GM06990 (cell line): ENCODE measurements around the gene PRR23E.

Experiments
- DNase-seq: peaks from one replicate; pipeline ENCODE4 v3.0.0-alpha.2; 2011; ENCODE audit not compliant: insufficient read length; ENCODE audit errors: extremely low read depth
- H3K27me3 ChIP-seq: replicated peaks from 2 replicates; pipeline ENCODE4 v1.6.0; 2011; ENCODE audit warnings: low read length; ENCODE audit not compliant: control insufficient read depth, insufficient read depth
- H3K36me3 ChIP-seq: 2 replicates; pipeline ENCODE4 v1.5.1; 2011; ENCODE audit warnings: low read length; ENCODE audit not compliant: control insufficient read depth, insufficient read depth
- H3K4me3 ChIP-seq: replicated peaks from 2 replicates; pipeline ENCODE4 v1.5.1; 2011; ENCODE audit warnings: low read depth, mild to moderate bottlenecking, control low read depth, low read length
- TF ChIP-seq, protein P1 (sequence below): IDR thresholded peaks from 2 replicates; pipeline ENCODE4 v1.5.1; 2011; ENCODE audit warnings: low read length, control low read depth, mild to moderate bottlenecking, inconsistent platforms; ENCODE audit not compliant: insufficient read depth, poor library complexity, severe bottlenecking

PRR23E gene

DNA sequence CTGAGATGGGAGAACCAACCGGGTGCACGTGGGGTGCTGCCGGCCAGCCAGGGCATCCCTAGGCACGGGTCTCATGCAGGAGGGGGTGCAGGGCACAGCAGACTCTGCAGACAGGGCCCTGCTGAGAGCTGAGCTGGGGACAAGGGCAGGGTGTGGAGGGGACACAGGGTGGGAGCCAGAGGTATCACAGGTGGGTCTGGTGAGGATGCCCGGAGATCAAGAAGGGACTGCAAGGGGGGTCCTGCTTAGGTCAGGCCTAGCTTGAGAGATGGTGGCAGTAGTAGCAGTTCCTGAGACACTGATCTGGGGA, 39.5 kb upstream of the PRR23E start:
- H3K36me3 ChIP-seq: no peaks in the 10 kb centered on the region
- TF ChIP-seq, protein P1, sequence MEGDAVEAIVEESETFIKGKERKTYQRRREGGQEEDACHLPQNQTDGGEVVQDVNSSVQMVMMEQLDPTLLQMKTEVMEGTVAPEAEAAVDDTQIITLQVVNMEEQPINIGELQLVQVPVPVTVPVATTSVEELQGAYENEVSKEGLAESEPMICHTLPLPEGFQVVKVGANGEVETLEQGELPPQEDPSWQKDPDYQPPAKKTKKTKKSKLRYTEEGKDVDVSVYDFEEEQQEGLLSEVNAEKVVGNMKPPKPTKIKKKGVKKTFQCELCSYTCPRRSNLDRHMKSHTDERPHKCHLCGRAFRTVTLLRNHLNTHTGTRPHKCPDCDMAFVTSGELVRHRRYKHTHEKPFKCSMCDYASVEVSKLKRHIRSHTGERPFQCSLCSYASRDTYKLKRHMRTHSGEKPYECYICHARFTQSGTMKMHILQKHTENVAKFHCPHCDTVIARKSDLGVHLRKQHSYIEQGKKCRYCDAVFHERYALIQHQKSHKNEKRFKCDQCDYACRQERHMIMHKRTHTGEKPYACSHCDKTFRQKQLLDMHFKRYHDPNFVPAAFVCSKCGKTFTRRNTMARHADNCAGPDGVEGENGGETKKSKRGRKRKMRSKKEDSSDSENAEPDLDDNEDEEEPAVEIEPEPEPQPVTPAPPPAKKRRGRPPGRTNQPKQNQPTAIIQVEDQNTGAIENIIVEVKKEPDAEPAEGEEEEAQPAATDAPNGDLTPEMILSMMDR: no peak
- H3K4me3 ChIP-seq: no peak overlapping the region
- H3K27me3 ChIP-seq: peaks cover 1% of the 10 kb centered on the region; the same call in 1 of the 2 replicates
- no peak for DNase-seq

DNA sequence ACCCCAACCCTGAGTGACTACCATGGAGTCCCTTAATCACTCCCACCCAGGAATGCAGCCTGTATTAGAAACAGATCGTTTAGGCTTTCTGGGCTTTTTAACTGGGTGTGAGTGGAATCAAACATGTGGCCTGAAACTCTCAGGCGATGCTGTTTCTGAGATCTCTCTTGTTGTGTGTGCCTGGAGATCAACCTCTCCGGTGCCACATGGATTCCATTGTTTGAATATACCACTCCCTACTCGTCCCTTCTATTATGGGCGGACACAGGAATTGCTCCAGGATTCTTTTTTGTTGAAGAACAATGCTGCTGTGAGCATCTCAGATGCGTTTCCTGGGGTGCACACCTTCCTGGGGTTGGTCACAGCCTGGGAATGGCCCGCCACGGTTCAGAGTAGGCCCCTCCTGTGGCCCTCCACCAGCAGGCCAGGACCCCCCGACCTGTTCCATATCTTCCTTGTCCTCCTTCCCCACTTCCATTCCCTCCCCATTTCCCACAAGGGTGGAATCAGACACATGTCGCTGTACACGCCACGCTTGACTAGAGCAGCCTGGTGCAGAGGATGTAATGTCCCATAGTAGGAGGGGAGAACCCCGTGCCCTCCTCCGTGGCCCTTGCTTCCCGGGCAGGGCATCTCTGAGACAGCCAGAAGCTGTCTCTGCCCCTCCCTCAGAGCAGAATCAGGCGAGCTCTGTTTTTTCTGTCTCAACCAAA, 36.4 kb upstream of the PRR23E start:
- DNase-seq: no peak
- TF ChIP-seq, protein P1: no peak
- 0 out of 2 replicates have a peak, but pooled peaks cover 1% of the 10 kb centered on the region for H3K27me3 ChIP-seq
- no peaks in the 10 kb centered on the region for H3K36me3 ChIP-seq
- no peak overlapping the region for H3K4me3 ChIP-seq

DNA sequence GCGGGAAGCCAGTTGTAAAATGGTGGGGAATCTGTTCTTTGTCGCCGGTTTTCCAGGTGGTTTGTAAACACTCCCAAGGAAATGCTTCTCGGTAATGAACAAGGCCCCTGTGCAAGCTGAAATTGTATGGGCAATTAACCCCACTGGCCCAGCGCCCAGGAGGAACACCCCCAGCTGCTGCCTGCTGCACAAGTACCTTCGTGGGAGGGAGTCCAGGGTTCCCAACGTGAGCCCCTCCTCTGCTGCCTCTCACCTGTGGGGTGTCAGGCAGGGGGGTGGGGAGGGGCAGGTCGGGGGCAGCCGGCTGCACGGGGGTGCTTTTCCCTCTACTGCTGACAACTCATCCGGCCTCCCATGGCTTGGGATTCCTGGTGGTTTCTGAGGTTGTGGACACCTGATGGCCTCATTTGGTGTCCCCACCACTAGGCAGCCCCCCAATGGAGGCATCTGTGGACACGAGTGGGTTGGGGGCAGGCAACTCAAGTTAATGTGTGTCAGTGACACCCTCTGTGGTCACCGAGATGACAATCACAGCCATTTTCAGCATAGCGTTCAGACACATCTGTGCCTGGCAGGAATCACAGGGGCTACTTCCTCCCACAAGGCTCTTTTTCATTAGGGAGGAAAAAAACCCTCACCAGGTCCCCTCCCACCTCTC, 35.6 kb upstream of the PRR23E start:
- Histone ChIP-seq H3K27me3 (0 out of 2 replicates have a peak, but pooled peaks cover 1% of the 10 kb centered on the region), H3K4me3 (no peak overlapping the region), H3K36me3 (no peaks in the 10 kb centered on the region)
- no peak for DNase-seq
- TF ChIP-seq, protein P1: no peak

DNA sequence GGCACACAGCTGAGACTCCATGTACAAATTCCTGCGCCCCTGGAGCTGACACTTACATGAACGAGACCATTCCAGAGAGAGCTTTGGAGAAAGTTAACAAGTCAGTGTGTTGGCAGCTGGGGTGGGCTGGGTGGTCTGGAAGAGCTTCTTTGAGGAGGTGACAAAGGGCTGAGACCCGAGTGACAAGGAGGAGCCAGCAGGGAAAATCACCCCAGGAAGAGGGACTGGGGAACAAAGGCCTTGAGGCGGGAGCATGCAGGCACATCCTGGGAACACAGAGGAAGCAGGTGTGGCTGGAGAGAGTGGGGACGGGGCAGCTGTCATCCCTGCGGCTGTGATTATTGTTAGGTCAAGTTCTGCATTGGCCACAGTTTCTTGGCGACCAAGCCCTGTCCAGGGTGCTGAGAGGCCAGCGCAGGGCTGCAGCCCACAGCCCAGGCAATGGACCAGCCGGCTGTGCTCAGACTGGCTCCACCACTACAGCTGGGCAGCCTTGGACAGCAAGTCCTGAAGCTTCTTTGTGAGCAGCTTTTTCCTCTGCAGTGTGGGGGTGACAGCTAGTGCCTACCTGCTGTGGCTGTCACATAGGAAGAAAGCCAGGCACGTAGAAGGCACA, 34.2 kb upstream of the PRR23E start:
- 0 out of 2 replicates have a peak, but pooled peaks cover 1% of the 10 kb centered on the region for H3K27me3 ChIP-seq
- no peaks in the 10 kb centered on the region for H3K36me3 ChIP-seq
- TF ChIP-seq, protein P1: no peak
- no peak overlapping the region for H3K4me3 ChIP-seq
- no peak for DNase-seq

DNA sequence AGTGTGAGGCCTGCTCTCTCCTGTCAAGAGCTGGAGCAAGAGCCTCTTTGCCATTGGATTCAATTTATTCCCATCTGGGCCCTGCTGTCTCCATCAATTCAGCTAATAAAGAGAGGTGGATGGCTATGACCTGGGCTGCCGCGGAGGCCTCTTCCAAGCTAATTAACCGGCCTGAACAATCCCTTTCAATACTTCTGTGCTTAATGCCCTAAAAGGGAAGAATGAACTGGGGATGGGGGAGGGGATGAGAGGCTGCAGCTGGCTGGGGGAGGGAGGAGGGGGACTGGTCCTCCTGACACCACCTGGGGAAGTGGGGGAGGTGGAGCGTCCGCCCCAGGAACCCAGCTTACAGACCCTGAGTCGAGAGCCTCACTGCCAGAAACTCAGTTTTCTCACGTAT, 33.4 kb upstream of the PRR23E start:
- no peaks in the 10 kb centered on the region for H3K36me3 ChIP-seq
- TF ChIP-seq, protein P1: no peak
- DNase-seq: no peak
- H3K27me3 ChIP-seq: 0 out of 2 replicates have a peak, but pooled peaks cover 1% of the 10 kb centered on the region
- no peak overlapping the region for H3K4me3 ChIP-seq
